ENCODE measurements around the gene OSTN. TPM values are rescaled to one million over a fixed set of nuclear protein-coding genes. Genes with fewer than 3 reads are reported as not detected.

The OSTN gene
- total and polyA plus RNA-seq, 2 donors (not counting 3 experiments of a cell fraction or from before 2014, with no cell fraction given) = not detected

DNA sequence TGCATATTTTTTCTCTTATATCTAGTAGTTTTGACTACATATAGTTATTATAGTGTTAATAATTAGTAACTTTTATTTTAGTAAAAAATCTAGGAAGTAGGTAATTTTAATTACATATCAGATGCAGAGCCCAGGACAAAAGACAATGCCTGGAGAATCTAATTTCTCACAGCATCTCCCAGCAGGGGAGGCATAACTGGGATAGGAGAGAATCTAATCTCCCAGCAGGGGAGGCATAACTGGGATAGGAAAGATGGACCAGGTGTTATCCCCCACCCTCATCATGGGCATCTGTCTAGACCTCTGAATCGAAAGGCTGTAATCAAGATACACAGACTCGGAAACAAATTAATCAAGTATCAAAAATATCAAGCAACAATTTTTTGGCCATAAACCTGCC is 58.2 kb downstream of the OSTN start:
- intact Hi-C loops (cut with micrococcal nuclease) (no loop called here), dilution Hi-C loops (cut with MboI; ENCODE audit: extremely low pct_ligation_motif_present, low sequenced_read_pairs) (no loop called here)
- Histone ChIP-seq H3K9me1 (replicated peaks; ENCODE audit: control insufficient read depth, extremely low read depth, insufficient read depth, low read length) (no peaks in the 10 kb centered on the region), H3K27ac (ENCODE audit: insufficient read depth, low read depth, low read length) (no peak overlapping the region), H2AFZ (ENCODE audit: low read depth, low read length) (no peak overlapping the region), H3K79me2 (ENCODE audit: control insufficient read depth, insufficient read depth, low read length) (no peaks in the 10 kb centered on the region), H3K4me2 (ENCODE audit: insufficient read depth, low read length) (no peak overlapping the region), H3K36me3 (ENCODE audit: control insufficient read depth in 2 of 2, extremely low read depth in 1 of 2, insufficient read depth in 2 of 2, low read length in 2 of 2) (no peaks in the 10 kb centered on the region), H3K9ac (replicated peaks; ENCODE audit: extremely low read depth, insufficient read depth, low read length) (no peak overlapping the region), H3K4me1 (ENCODE audit: control insufficient read depth, extremely low read depth, insufficient read depth, low read length) (no peaks in the 10 kb centered on the region), H3K9me3 (replicated peaks; ENCODE audit: control insufficient read depth, insufficient read depth, low read length) (no peaks in the 10 kb centered on the region), H4K20me1 (replicated peaks; ENCODE audit: control insufficient read depth, extremely low read depth, insufficient read depth, low read length) (no peaks in the 10 kb centered on the region), H3K27me3 (ENCODE audit: control insufficient read depth in 2 of 2, insufficient read depth in 2 of 2, low read length in 2 of 2) (no peaks in the 10 kb centered on the region), H3K4me3 (replicated peaks in 1 of 3; ENCODE audit: insufficient read depth in 1 of 3, low read depth in 1 of 3, low read length in 3 of 3) (no peak overlapping the region)
- TF ChIP-seq EZH2 (IDR thresholded peaks at IDR 0.05; ENCODE audit: borderline replicate concordance, low read depth, low read length, severe bottlenecking) (no peak), FOS (IDR thresholded peaks at IDR 0.05; ENCODE audit: borderline replicate concordance, insufficient read depth, low read length) (no peak), MYC (IDR thresholded peaks at IDR 0.05; ENCODE audit: low read depth, low read length) (no peak), GATA2 (IDR thresholded peaks at IDR 0.05; ENCODE audit: insufficient read depth, insufficient read length, low read depth, low read length) (no peak), POLR2A (IDR thresholded peaks at IDR 0.05; ENCODE audit: low read depth, low read length) (no peak), POLR2AphosphoS5 (IDR thresholded peaks at IDR 0.05; ENCODE audit: insufficient read depth, low read depth, low read length) (no peak), JUN (IDR thresholded peaks at IDR 0.05; ENCODE audit: borderline replicate concordance, insufficient read depth, insufficient read length, low read depth) (no peak)
- TF ChIP-seq, protein P1, sequence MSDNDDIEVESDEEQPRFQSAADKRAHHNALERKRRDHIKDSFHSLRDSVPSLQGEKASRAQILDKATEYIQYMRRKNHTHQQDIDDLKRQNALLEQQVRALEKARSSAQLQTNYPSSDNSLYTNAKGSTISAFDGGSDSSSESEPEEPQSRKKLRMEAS (IDR thresholded peaks at IDR 0.05; ENCODE audit: insufficient read depth, insufficient read length) = no peak
- TF ChIP-seq, protein P2, sequence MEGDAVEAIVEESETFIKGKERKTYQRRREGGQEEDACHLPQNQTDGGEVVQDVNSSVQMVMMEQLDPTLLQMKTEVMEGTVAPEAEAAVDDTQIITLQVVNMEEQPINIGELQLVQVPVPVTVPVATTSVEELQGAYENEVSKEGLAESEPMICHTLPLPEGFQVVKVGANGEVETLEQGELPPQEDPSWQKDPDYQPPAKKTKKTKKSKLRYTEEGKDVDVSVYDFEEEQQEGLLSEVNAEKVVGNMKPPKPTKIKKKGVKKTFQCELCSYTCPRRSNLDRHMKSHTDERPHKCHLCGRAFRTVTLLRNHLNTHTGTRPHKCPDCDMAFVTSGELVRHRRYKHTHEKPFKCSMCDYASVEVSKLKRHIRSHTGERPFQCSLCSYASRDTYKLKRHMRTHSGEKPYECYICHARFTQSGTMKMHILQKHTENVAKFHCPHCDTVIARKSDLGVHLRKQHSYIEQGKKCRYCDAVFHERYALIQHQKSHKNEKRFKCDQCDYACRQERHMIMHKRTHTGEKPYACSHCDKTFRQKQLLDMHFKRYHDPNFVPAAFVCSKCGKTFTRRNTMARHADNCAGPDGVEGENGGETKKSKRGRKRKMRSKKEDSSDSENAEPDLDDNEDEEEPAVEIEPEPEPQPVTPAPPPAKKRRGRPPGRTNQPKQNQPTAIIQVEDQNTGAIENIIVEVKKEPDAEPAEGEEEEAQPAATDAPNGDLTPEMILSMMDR (IDR thresholded peaks at IDR 0.05; ENCODE audit: extremely low read depth in 1 of 2, insufficient read depth in 1 of 2, low read depth in 1 of 2, low read length in 2 of 2) = no peak
- POLR2A ChIA-PET = no interaction called here
- CTCF ChIA-PET = interaction anchor here (1.4 kb wide), 1 partner anchor 13 kb away, joined by 5 read pairs; no protein-coding TSS in a partner anchor
- DNase-seq (ENCODE audit: low read depth, low spot score) (no peak), FAIRE-seq (no peak)
- BruUV-seq (replicated peaks) = no TSS peak

Data from endothelial cell of umbilical vein (primary cell).